SK-N-SH treated with all-trans-retinoic acid at 6 μM for 48 hours (cell line): Measurements from ENCODE around the gene CELA1.

Experiments
- ESRRG ChIP-seq: fragments of 250-450 bp; sonication (Bioruptor Pico); IDR thresholded peaks from 2 replicates; pipeline ENCODE4 v1.6.1; 2021; ENCODE audit warnings: mild to moderate bottlenecking
- ISL1 ChIP-seq: fragments of 250-450 bp; sonication (Bioruptor Pico); IDR thresholded peaks from 2 replicates; pipeline ENCODE4 v2.1.2; 2022; ENCODE audit warnings: mild to moderate bottlenecking, moderate library complexity
- OSR1 ChIP-seq: fragments of 250-450 bp; sonication (Bioruptor Pico); IDR thresholded peaks from 2 replicates; pipeline ENCODE4 v1.8.0; 2022; ENCODE audit warnings: moderate library complexity, mild to moderate bottlenecking, inconsistent platforms
- RARB ChIP-seq: fragments of 250-450 bp; sonication (Bioruptor Pico); IDR thresholded peaks from 2 replicates; pipeline ENCODE4 v1.8.0; 2021; ENCODE audit warnings: mild to moderate bottlenecking, moderate library complexity
- TCF4 ChIP-seq: fragments of 250-450 bp; sonication (Bioruptor Pico); IDR thresholded peaks from 2 replicates; pipeline ENCODE4 v1.8.0; 2021; ENCODE audit warnings: mild to moderate bottlenecking, moderate library complexity, borderline replicate concordance
- ZFP30 ChIP-seq: fragments of 450-650 bp; formaldehyde crosslinking; IDR thresholded peaks from 2 replicates; pipeline ENCODE4 v1.5.0; 2022; ENCODE audit warnings: mild to moderate bottlenecking, moderate library complexity
- ZNF565 ChIP-seq: fragments of 450-650 bp; formaldehyde crosslinking; conservative IDR thresholded peaks from 2 replicates; pipeline ENCODE4 v1.5.0; 2020; ENCODE audit warnings: low read depth, mild to moderate bottlenecking, moderate library complexity
- ZNF8 ChIP-seq: fragments of 450-650 bp; formaldehyde crosslinking; IDR thresholded peaks from 2 replicates; pipeline ENCODE4 v1.5.0; 2020; ENCODE audit warnings: mild to moderate bottlenecking, moderate library complexity
- TF ChIP-seq, protein P1 (sequence below): fragments of 250-450 bp; sonication (Bioruptor Pico); IDR thresholded peaks from 2 replicates; pipeline ENCODE4 v1.8.0; 2020; ENCODE audit warnings: mild to moderate bottlenecking, moderate library complexity, borderline replicate concordance

GRCh38 chr12:51393676-51394545 lies 47.4 kb upstream of the CELA1 start:
- TF ChIP-seq, protein P1, sequence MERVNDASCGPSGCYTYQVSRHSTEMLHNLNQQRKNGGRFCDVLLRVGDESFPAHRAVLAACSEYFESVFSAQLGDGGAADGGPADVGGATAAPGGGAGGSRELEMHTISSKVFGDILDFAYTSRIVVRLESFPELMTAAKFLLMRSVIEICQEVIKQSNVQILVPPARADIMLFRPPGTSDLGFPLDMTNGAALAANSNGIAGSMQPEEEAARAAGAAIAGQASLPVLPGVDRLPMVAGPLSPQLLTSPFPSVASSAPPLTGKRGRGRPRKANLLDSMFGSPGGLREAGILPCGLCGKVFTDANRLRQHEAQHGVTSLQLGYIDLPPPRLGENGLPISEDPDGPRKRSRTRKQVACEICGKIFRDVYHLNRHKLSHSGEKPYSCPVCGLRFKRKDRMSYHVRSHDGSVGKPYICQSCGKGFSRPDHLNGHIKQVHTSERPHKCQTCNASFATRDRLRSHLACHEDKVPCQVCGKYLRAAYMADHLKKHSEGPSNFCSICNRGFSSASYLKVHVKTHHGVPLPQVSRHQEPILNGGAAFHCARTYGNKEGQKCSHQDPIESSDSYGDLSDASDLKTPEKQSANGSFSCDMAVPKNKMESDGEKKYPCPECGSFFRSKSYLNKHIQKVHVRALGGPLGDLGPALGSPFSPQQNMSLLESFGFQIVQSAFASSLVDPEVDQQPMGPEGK (CRISPR knock-in tag), result no peak
- TF ChIP-seq TCF4 (CRISPR knock-in tag) (no peak), ZNF565 (CRISPR knock-in tag) (no peak), ISL1 (CRISPR knock-in tag) (no peak), ZFP30 (no peak), RARB (no peak), OSR1 (CRISPR knock-in tag) (no peak), ZNF8 (no peak), ESRRG (CRISPR knock-in tag) (no peak)
